Activated effector memory CD4-positive, alpha-beta T cell treated with Interleukin-2 at 50 U/mL for 16 hours (primary cell): ENCODE data around the gene KRTAP10-10.
"Not testable (repeated sequence)": the region's sequence is repeated elsewhere in the genome, so short reads cannot be mapped to it uniquely, and the experiment has no call there.

Experiments
- DNase-seq: peaks from one replicate; pipeline ENCODE4 v3.0.0-alpha.2; 2020

KRTAP10-10 gene

GRCh38 chr21:44603109-44603875 is 33.9 kb upstream of the KRTAP10-10 start:
- DNase-seq: no peak

- DNase-seq: no peak
Measured at GRCh38 chr21:44603911-44604310, 33.2 kb upstream of the KRTAP10-10 start.

- no peak for DNase-seq
Measured at GRCh38 chr21:44606495-44606894, 30.7 kb upstream of the KRTAP10-10 start.

GRCh38 chr21:44609193-44609592 is 28.0 kb upstream of the KRTAP10-10 start:
- DNase-seq: no peak

- not testable (repeated sequence) for DNase-seq
Measured at GRCh38 chr21:44610157-44610843, 26.9 kb upstream of the KRTAP10-10 start.

GRCh38 chr21:44611551-44611950 is 25.6 kb upstream of the KRTAP10-10 start:
- DNase-seq: no peak

- DNase-seq: no peak
Measured at GRCh38 chr21:44612029-44612486, 25.1 kb upstream of the KRTAP10-10 start, which contains the start of gene KRTAP10-8. KRTAP10-8 (plus strand) TSS chr21:44612079; CDS start chr21:44612101, 22 bp downstream.

- DNase-seq: no peak
Measured at GRCh38 chr21:44612669-44613229, 24.4 kb upstream of the KRTAP10-10 start.

GRCh38 chr21:44613386-44614155 is 23.6 kb upstream of the KRTAP10-10 start:
- DNase-seq: no peak

- DNase-seq: no peak
Measured at GRCh38 chr21:44614161-44614631, 23.0 kb upstream of the KRTAP10-10 start.

- no peak for DNase-seq
Measured at GRCh38 chr21:44614961-44615391, 22.2 kb upstream of the KRTAP10-10 start.

- DNase-seq: no peak
Measured at GRCh38 chr21:44615466-44615865, 21.7 kb upstream of the KRTAP10-10 start.

GRCh38 chr21:44615911-44616590 is 21.1 kb upstream of the KRTAP10-10 start:
- no peak for DNase-seq

- no peak for DNase-seq
Measured at GRCh38 chr21:44616591-44616926, 20.6 kb upstream of the KRTAP10-10 start.

- no peak for DNase-seq
Measured at GRCh38 chr21:44617071-44617501, 20.1 kb upstream of the KRTAP10-10 start.

GRCh38 chr21:44618504-44618903 is 18.7 kb upstream of the KRTAP10-10 start:
- DNase-seq: no peak

GRCh38 chr21:44618909-44619308 is 18.2 kb upstream of the KRTAP10-10 start:
- DNase-seq: peak; percentile 56

- DNase-seq: no peak
Measured at GRCh38 chr21:44619886-44620285, 17.3 kb upstream of the KRTAP10-10 start.

GRCh38 chr21:44623575-44623974 is 13.6 kb upstream of the KRTAP10-10 start:
- DNase-seq: no peak

- no peak for DNase-seq
Measured at GRCh38 chr21:44625756-44626155, 11.4 kb upstream of the KRTAP10-10 start.

GRCh38 chr21:44626262-44626661 is 10.9 kb upstream of the KRTAP10-10 start:
- DNase-seq: no peak

- DNase-seq: no peak
Measured at GRCh38 chr21:44626673-44627143, 10.4 kb upstream of the KRTAP10-10 start, which contains the start of gene KRTAP10-9. KRTAP10-9 (plus strand) TSS chr21:44627093; CDS start chr21:44627172, 79 bp downstream.
